OCI-LY3 (cell line): ENCODE data around the gene NRN1L.

Experiments
- CTCF ChIP-seq: fragments of 200-600, 300-600 bp; sonication (generic); IDR thresholded peaks from 2 replicates; pipeline ENCODE4 v1.5.1; 2014; ENCODE audit warnings: antibody characterized with exemption, low read length, low read depth
- EZH2phosphoT487 ChIP-seq: fragments of 200-600 bp; shearing (Covaris generic); IDR thresholded peaks from 2 replicates; pipeline ENCODE4 v1.6.1; 2018; ENCODE audit warnings: antibody characterized with exemption, mixed run types, low read depth

GRCh38 chr16:67845291-67846062, 39.2 kb upstream of the NRN1L start:
- TF ChIP-seq CTCF (no peak), EZH2phosphoT487 (no peak)
